GM12878 (cell line): ENCODE measurements around the gene FNDC3B. TPM values are rescaled to one million over a fixed set of nuclear protein-coding genes. Genes with fewer than 3 reads are reported as not detected.

Experiments
- ATAC-seq: fragments of 200-7000 bp; cut with Tn5 transposase; 3 replicates; pipeline ENCODE4 v1.9.1; 2020; ENCODE audit warnings: mild to moderate bottlenecking, moderate library complexity
- BruUV-seq: library from RNA; stranded (reverse); fragments of 400-500 nt; replicated peaks from 2 replicates; lab custom pipeline; 2021; lab: Mats Ljungman, UMichigan
- CTCF ChIA-PET: fragments of 300-600 bp; sonication (Branson Sonifier 250); formaldehyde crosslinking; extraction: SDS; loops from one replicate; lab custom pipeline; 2021; ENCODE audit warnings: inconsistent platforms; lab: Yijun Ruan, JAX
- POLR2A ChIA-PET: fragments of 350-600 bp; formaldehyde crosslinking; extraction: SDS; loops from one replicate; lab custom pipeline; 2021; ENCODE audit warnings: inconsistent platforms; lab: Charles Lee
- RAD21 ChIA-PET: fragments of 300-600 bp; sonication (Branson Sonifier 250); formaldehyde crosslinking; loops from one replicate; lab custom pipeline; 2023; ENCODE audit warnings: antibody characterized with exemption; ENCODE audit not compliant: unreplicated experiment; lab: Charles Lee
- SMC1A ChIA-PET: fragments of 300-600 bp; sonication (Branson Sonifier 250); formaldehyde crosslinking; loops from one replicate; lab custom pipeline; 2023; ENCODE audit not compliant: unreplicated experiment, uncharacterized antibody; lab: Charles Lee
- DNase-seq: peaks from one replicate; pipeline ENCODE4 v3.0.0-alpha.2; 2011; ENCODE audit warnings: low read depth, low spot score
- FAIRE-seq: peaks from 3 replicates; lab custom pipeline; 2011; peaks lifted over from hg19 to GRCh38; lab: Jason Lieb, UNC
- H2AFZ ChIP-seq: 2 replicates; pipeline ENCODE4 v1.6.0; 2011; ENCODE audit warnings: low read depth, low read length, control low read depth; ENCODE audit not compliant: control insufficient read depth
- H3K27ac ChIP-seq: 2 replicates; pipeline ENCODE4 v1.5.1; 2011; ENCODE audit warnings: control low read depth; ENCODE audit not compliant: control insufficient read depth, insufficient read depth
- H3K27me3 ChIP-seq, 2 experiments: replicated peaks in 1 of 2; 2 replicates each; pipeline versions ENCODE4 v1.6.0 to v1.6.1; 2011; ENCODE audit warnings: low read length in 1 of 2; ENCODE audit not compliant: control insufficient read depth in 2 of 2, insufficient read depth in 2 of 2
- H3K36me3 ChIP-seq, 2 experiments: 2 replicates each; pipeline ENCODE4 v1.5.1; 2011; ENCODE audit warnings: low read length in 1 of 2; ENCODE audit not compliant: control insufficient read depth in 2 of 2, insufficient read depth in 2 of 2
- H3K4me1 ChIP-seq: 2 replicates; pipeline ENCODE4 v1.6.1; 2011; ENCODE audit warnings: mild to moderate bottlenecking, low read length, moderate library complexity, mixed read lengths; ENCODE audit not compliant: control insufficient read depth, insufficient read depth
- H3K4me2 ChIP-seq: 2 replicates; pipeline ENCODE4 v1.6.0; 2011; ENCODE audit warnings: control low read depth; ENCODE audit not compliant: control insufficient read depth, insufficient read depth
- H3K4me3 ChIP-seq: fragments of 200-600 bp; sonication (generic); 2 replicates; pipeline ENCODE4 v1.5.1; 2016
- H3K79me2 ChIP-seq: 2 replicates; pipeline ENCODE4 v1.6.0; 2011; ENCODE audit warnings: low read length; ENCODE audit not compliant: control insufficient read depth, insufficient read depth
- H3K9ac ChIP-seq: 2 replicates; pipeline ENCODE4 v1.8.0; 2011; ENCODE audit warnings: low read length, control low read depth, mixed read lengths; ENCODE audit not compliant: control insufficient read depth, insufficient read depth
- H3K9me3 ChIP-seq: replicated peaks from 3 replicates; pipeline ENCODE4 v1.5.1; 2011; ENCODE audit warnings: mild to moderate bottlenecking, low read length; ENCODE audit not compliant: control insufficient read depth, insufficient read depth
- H4K20me1 ChIP-seq: 2 replicates; pipeline ENCODE4 v1.6.0; 2011; ENCODE audit not compliant: control insufficient read depth, insufficient read depth
- CUX1 ChIP-seq: IDR thresholded peaks from 2 replicates; pipeline ENCODE4 v1.6.1; 2012; ENCODE audit warnings: improper control_type of control experiment, low read depth, low read length; ENCODE audit not compliant: insufficient replicate concordance
- EP300 ChIP-seq, 2 experiments: fragments of 150-350 bp in 1 of 2; IDR thresholded peaks; 2 replicates each; pipeline ENCODE4 v1.6.1; 2011 to 2012; ENCODE audit warnings: low read depth in 2 of 2, low read length in 2 of 2, borderline replicate concordance in 1 of 2, improper control_type of control experiment in 1 of 2, inconsistent platforms in 1 of 2; ENCODE audit not compliant: control insufficient read depth in 1 of 2
- FOXM1 ChIP-seq: IDR thresholded peaks from 2 replicates; pipeline ENCODE4 v1.6.1; 2012; ENCODE audit warnings: low read depth, mild to moderate bottlenecking, inconsistent platforms, low read length, moderate library complexity
- JUND ChIP-seq: IDR thresholded peaks from 2 replicates; pipeline ENCODE4 v1.6.1; 2012; ENCODE audit warnings: low read depth, mild to moderate bottlenecking, low read length, improper control_type of control experiment, moderate library complexity
- NR2F1 ChIP-seq: fragments of 450-650 bp; conservative IDR thresholded peaks from 2 replicates; pipeline ENCODE4 v1.6.1; 2017; ENCODE audit warnings: mild to moderate bottlenecking
- SKIL ChIP-seq: fragments of 450-650 bp; IDR thresholded peaks from 2 replicates; pipeline ENCODE4 v1.6.1; 2017; ENCODE audit warnings: mild to moderate bottlenecking, low read depth, inconsistent platforms; ENCODE audit not compliant: poor library complexity, severe bottlenecking
- SPI1 ChIP-seq: IDR thresholded peaks from 2 replicates; pipeline ENCODE4 v1.6.1; 2011; ENCODE audit warnings: low read depth, mild to moderate bottlenecking, low read length, moderate library complexity, borderline replicate concordance; ENCODE audit not compliant: insufficient read depth
- SREBF1 ChIP-seq: IDR thresholded peaks from 2 replicates; pipeline ENCODE4 v1.6.1; 2012; ENCODE audit warnings: mild to moderate bottlenecking, low read length
- WGBS: methylation state at CpG from one replicate; pipeline ENCODE4 v1.1.6; 2016; ENCODE audit warnings: low lambda C conversion rate; ENCODE audit not compliant: insufficient replicate concordance, insufficient coverage; ENCODE audit errors: missing lambda C conversion rate; 5-methylcytosine and 5-hydroxymethylcytosine counted together
- in situ Hi-C: fragments of 300-500 bp; cut with MboI; formaldehyde crosslinking; loops from 9 replicates; pipeline ENCODE4 v1.14.3; 2018; ENCODE audit warnings: mixed read lengths
- intact Hi-C: fragments of 100-400 bp; cut with micrococcal nuclease; formaldehyde crosslinking; loops from one replicate; pipeline ENCODE4 v1.14.2; 2022; ENCODE audit not compliant: unreplicated experiment
- polyA plus RNA-seq, 11 experiments: library from polyadenylated mRNA; depleted of rRNA in 4 of 11; unstranded in 6 of 11; stranded (reverse) in 5 of 11; fragments of >200 nt; fragmentation: Nextera tagmentation in 4 of 11; fragmentation: Illumina TruSeq in 1 of 11; extraction: Ambion mirVana in 4 of 11; extraction: Trizol in 1 of 11; gene quantifications; 1 replicate in 1 of 11; 2 replicates in 10 of 11; pipeline versions ENCODE4 v1.2.1 to v1.2.3, GENCODE V29; 2011 to 2016; ENCODE audit warnings: inconsistent platforms in 2 of 11, missing spikeins in 2 of 11, low read depth in 1 of 11
- total RNA-seq, 4 experiments: library from RNA; depleted of rRNA in 3 of 4; stranded (reverse); fragments of >200 nt in 3 of 4; fragmentation: Illumina TruSeq in 1 of 4; extraction: Trizol in 1 of 4; gene quantifications; 2 replicates each; pipeline versions ENCODE4 v1.2.1 to v1.2.3, GENCODE V29; 2013 to 2021

Gene FNDC3B
- total and polyA plus RNA-seq, 10 of the 15 experiments (the other 5 are each of a cell fraction or from before 2014, with no cell fraction given): 7.9 to 35.0 (median 18.5) TPM

- peaks cover 54% of the 10 kb centered on the region for H3K4me1 ChIP-seq
- BruUV-seq: TSS peak; percentile 65
- SMC1A ChIA-PET: interaction anchor here (0.7 to 23.1 kb wide), 21 partner anchors 8 to 335 kb away, joined by 3 to 441 read pairs (median 5); no protein-coding TSS in a partner anchor
- peaks cover 2% of the 10 kb centered on the region; the same call in 1 of the 3 replicates for H3K9me3 ChIP-seq
- H3K79me2 ChIP-seq: peaks cover 75% of the 10 kb centered on the region
- H4K20me1 ChIP-seq: no peaks in the 10 kb centered on the region
- H3K27me3 ChIP-seq: no peaks in the 10 kb centered on the region
- POLR2A ChIA-PET: interaction anchor here (0.7 to 6.8 kb wide), 6 partner anchors 9 to 85 kb away, joined by 3 to 54 read pairs (median 4); no protein-coding TSS in a partner anchor
- FAIRE-seq (no peak), ATAC-seq (peak; percentile 40), DNase-seq (no peak)
- intact Hi-C loops (loop anchor here (2.0 kb wide), 2 partner anchors 16 to 64 kb away; no protein-coding TSS in a partner anchor), in situ Hi-C loops (no loop called here)
- RAD21 ChIA-PET: interaction anchor here (0.6 to 6.8 kb wide), 12 partner anchors 10 to 319 kb away, joined by 3 to 71 read pairs (median 5); no protein-coding TSS in a partner anchor
- H2AFZ ChIP-seq: no peak overlapping the region
- CTCF ChIA-PET: interaction anchor here (0.7 to 2.1 kb wide), 9 partner anchors 9 to 113 kb away, joined by 3 to 7 read pairs (median 3); no protein-coding TSS in a partner anchor
- 58% methylated on average over 3 of the region's 3 CpGs for WGBS
- H3K4me2 ChIP-seq: peak overlapping the region; percentile 34; the same call in 1 of the 2 replicates
- H3K36me3 ChIP-seq: peaks cover 3 to 10% of the 10 kb centered on the region in 2 experiments; a peak in 1 of 4 replicates
- peak overlapping the region; percentile 9; the same call in 1 of the 2 replicates for H3K4me3 ChIP-seq
- no peak overlapping the region for H3K9ac ChIP-seq
- H3K27ac ChIP-seq: peak overlapping the region; percentile 48
- peak; percentile 84 for TF ChIP-seq SPI1
- peak; percentile 20 for TF ChIP-seq SKIL
- TF ChIP-seq SREBF1: no peak
- no peak for TF ChIP-seq JUND
- peak; percentile 28; the same call in 1 of the 2 replicates for TF ChIP-seq FOXM1
- TF ChIP-seq NR2F1: no peak
- TF ChIP-seq EP300 (IDR thresholded peaks at IDR 0.05; ENCODE audit: borderline replicate concordance in 1 of 2, control insufficient read depth in 1 of 2, low read depth in 2 of 2, low read length in 2 of 2): peak in 1 of 2 experiments; percentile 55; a peak in 1 of 4 replicates
- peak; percentile 95 for TF ChIP-seq CUX1
Observed at GRCh38 chr3:172148702-172149565, 109.6 kb downstream of the FNDC3B start.
